Endometrium (tissue), 2 donors: ENCODE measurements around the gene GALNT7.

Experiments
- FAIRE-seq: peaks from 2 replicates; lab custom pipeline; 2012; peaks lifted over from hg19 to GRCh38; lab: Jason Lieb, UNC
- donor health status: control.
- donor health status: control.

GALNT7 gene

GRCh38 chr4:173267711-173268110 lies 99.1 kb downstream of the GALNT7 start:
- FAIRE-seq: no peak

- no peak for FAIRE-seq
Observed at GRCh38 chr4:173269280-173269679, 100.7 kb downstream of the GALNT7 start.

- FAIRE-seq: peak; percentile 88
Observed at GRCh38 chr4:173270312-173271027, 101.9 kb downstream of the GALNT7 start.

GRCh38 chr4:173272314-173272713 lies 103.7 kb downstream of the GALNT7 start:
- FAIRE-seq: no peak

- no peak for FAIRE-seq
Observed at GRCh38 chr4:173272996-173273395, 104.4 kb downstream of the GALNT7 start.

GRCh38 chr4:173273941-173274340 lies 105.3 kb downstream of the GALNT7 start:
- FAIRE-seq: no peak

GRCh38 chr4:173274744-173275143 lies 106.1 kb downstream of the GALNT7 start:
- no peak for FAIRE-seq

GRCh38 chr4:173275150-173275549 lies 106.5 kb downstream of the GALNT7 start:
- no peak for FAIRE-seq

- FAIRE-seq: no peak
Observed at GRCh38 chr4:173277340-173277739, 108.7 kb downstream of the GALNT7 start.

GRCh38 chr4:173280998-173281397 lies 112.4 kb downstream of the GALNT7 start:
- no peak for FAIRE-seq

- no peak for FAIRE-seq
Observed at GRCh38 chr4:173281406-173282255, 113.0 kb downstream of the GALNT7 start.

GRCh38 chr4:173282256-173282562 lies 113.6 kb downstream of the GALNT7 start:
- no peak for FAIRE-seq

- FAIRE-seq: no peak
Observed at GRCh38 chr4:173282626-173283025, 114.0 kb downstream of the GALNT7 start.

- no peak for FAIRE-seq
Observed at GRCh38 chr4:173284463-173284862, 115.9 kb downstream of the GALNT7 start.

GRCh38 chr4:173287486-173287885 lies 118.9 kb downstream of the GALNT7 start:
- FAIRE-seq: no peak

GRCh38 chr4:173288296-173288695 lies 119.7 kb downstream of the GALNT7 start:
- FAIRE-seq: no peak

- FAIRE-seq: no peak
Observed at GRCh38 chr4:173288698-173289352, 120.2 kb downstream of the GALNT7 start.

- FAIRE-seq: no peak
Observed at GRCh38 chr4:173289353-173289727, 120.7 kb downstream of the GALNT7 start.

- no peak for FAIRE-seq
Observed at GRCh38 chr4:173291899-173292298, 123.3 kb downstream of the GALNT7 start.

GRCh38 chr4:173293663-173294062 lies 125.1 kb downstream of the GALNT7 start:
- FAIRE-seq: no peak

GRCh38 chr4:173294444-173294843 lies 125.8 kb downstream of the GALNT7 start:
- FAIRE-seq: no peak

- FAIRE-seq: peak; percentile 59
Observed at GRCh38 chr4:173301518-173302201, 133.0 kb downstream of the GALNT7 start.

- FAIRE-seq: no peak
Observed at GRCh38 chr4:173307778-173308177, 139.2 kb downstream of the GALNT7 start.
